Mucosa of descending colon (tissue), 3 donors: Measurements from ENCODE around the gene IGSF3. TPM values are rescaled to one million over a fixed set of nuclear protein-coding genes. Genes with fewer than 3 reads are reported as not detected.
A peak's percentile ranks its signal among the peaks of the same experiment; 100 is the strongest.
"Not testable (repeated sequence)": the region's sequence is repeated elsewhere in the genome, so short reads cannot be mapped to it uniquely, and the experiment has no call there.

Experiments
- ATAC-seq: fragments of 200-7000 bp; cut with Tn5 transposase; one replicate; pipeline ENCODE4 v1.9.1; 2020; ENCODE audit warnings: mild to moderate bottlenecking, moderate library complexity
- DNase-seq, 3 donors: peaks; one replicate each; pipeline ENCODE4 v3.0.0-alpha.2; 2020
- H3K36me3 ChIP-seq: fragments of 200-600 bp; one replicate; pipeline ENCODE4 v1.8.0; 2021; ENCODE audit warnings: low read depth, mild to moderate bottlenecking
- H3K4me1 ChIP-seq: fragments of 200-600 bp; one replicate; pipeline ENCODE4 v1.8.0; 2021; ENCODE audit warnings: low read depth, mild to moderate bottlenecking
- H3K4me3 ChIP-seq: fragments of 200-600 bp; one replicate; pipeline ENCODE4 v1.8.0; 2021; ENCODE audit warnings: mild to moderate bottlenecking
- H3K9me3 ChIP-seq: fragments of 200-600 bp; one replicate; pipeline ENCODE4 v1.8.0; 2021; ENCODE audit warnings: mild to moderate bottlenecking
- CTCF ChIP-seq: fragments of 200-600 bp; IDR thresholded peaks from one replicate; pipeline ENCODE4 v1.8.0; 2022; ENCODE audit warnings: antibody characterized with exemption, mild to moderate bottlenecking
- intact Hi-C, 2 donors: fragments of 100-400 bp; cut with DNase I in 1 of 2; cut with micrococcal nuclease in 1 of 2; formaldehyde crosslinking; loops; one replicate each; pipeline versions ENCODE4 v1.11.0 to v1.11.1; 2022; cut with DNase I, micrococcal nuclease
- total RNA-seq, 3 donors: library from RNA; stranded (reverse); fragmentation: NEBNext Ultra II Directional in 2 of 3; extraction: Animal tissue kit (Norgen Biotek cat#: 25700) in 2 of 3; gene quantifications; one replicate each; pipeline versions ENCODE4 v1.2.1 to v1.2.4, GENCODE V29; 2021 to 2023
- donor health status: DM: no; HTN: no; CAD: no; lungs with moderate emphysema.
- donor health status: DM: no; HTN: no; CAD: no.
- donor health status: DM: no; HTN: yes; CAD: no.

The IGSF3 gene
- total RNA-seq, 3 donors from 2014 or later: 20.9 to 35.4 (median 27.4) TPM

- H3K36me3 ChIP-seq, H3K4me3 ChIP-seq, H3K9me3 ChIP-seq, intact Hi-C loops: not testable (repeated sequence)
- peaks cover 30% of the 10 kb centered on the region for H3K4me1 ChIP-seq
- peak; percentile 35 for TF ChIP-seq CTCF
- DNase-seq: peak in 1 of 3 donors; percentile 83
- ATAC-seq: peak; percentile 58
Observed at GRCh38 chr1:116595946-116596741, 71.4 kb downstream of the IGSF3 start.

GRCh38 chr1:116595065-116595840 is 72.3 kb downstream of the IGSF3 start:
- ATAC-seq, H3K4me3 ChIP-seq, intact Hi-C loops, H3K36me3 ChIP-seq, H3K9me3 ChIP-seq, DNase-seq: not testable (repeated sequence)
- peaks cover 30% of the 10 kb centered on the region for H3K4me1 ChIP-seq
- peak; percentile 18 for TF ChIP-seq CTCF

GRCh38 chr1:116593977-116594376 is 73.6 kb downstream of the IGSF3 start:
- H3K9me3 ChIP-seq, ATAC-seq, H3K4me3 ChIP-seq, DNase-seq, intact Hi-C loops, H3K36me3 ChIP-seq: not testable (repeated sequence)
- H3K4me1 ChIP-seq: peaks cover 34% of the 10 kb centered on the region

- ATAC-seq, intact Hi-C loops, H3K9me3 ChIP-seq, DNase-seq, H3K4me3 ChIP-seq, H3K36me3 ChIP-seq: not testable (repeated sequence)
- H3K4me1 ChIP-seq: peaks cover 33% of the 10 kb centered on the region
Observed at GRCh38 chr1:116593401-116593800, 74.1 kb downstream of the IGSF3 start.

GRCh38 chr1:116591951-116592605 is 75.5 kb downstream of the IGSF3 start:
- DNase-seq, H3K9me3 ChIP-seq, intact Hi-C loops, H3K36me3 ChIP-seq, H3K4me3 ChIP-seq: not testable (repeated sequence)
- peak; percentile 54 for ATAC-seq
- H3K4me1 ChIP-seq: peaks cover 24% of the 10 kb centered on the region

- H3K4me3 ChIP-seq, H3K9me3 ChIP-seq, H3K36me3 ChIP-seq, DNase-seq, intact Hi-C loops: not testable (repeated sequence)
- peaks cover 24% of the 10 kb centered on the region for H3K4me1 ChIP-seq
- ATAC-seq: peak; percentile 40
Observed at GRCh38 chr1:116591006-116591950, 76.3 kb downstream of the IGSF3 start.

- peaks cover 18% of the 10 kb centered on the region for H3K4me1 ChIP-seq
- H3K4me3 ChIP-seq, H3K36me3 ChIP-seq, intact Hi-C loops, DNase-seq, H3K9me3 ChIP-seq, ATAC-seq: not testable (repeated sequence)
Observed at GRCh38 chr1:116590359-116591005, 77.1 kb downstream of the IGSF3 start.

GRCh38 chr1:116589101-116589735 is 78.3 kb downstream of the IGSF3 start:
- H3K4me3 ChIP-seq, H3K36me3 ChIP-seq, intact Hi-C loops, H3K9me3 ChIP-seq: not testable (repeated sequence)
- DNase-seq: peak; percentile 77 to 80 (median 79)
- H3K4me1 ChIP-seq: peaks cover 13% of the 10 kb centered on the region
- ATAC-seq: peak; percentile 91
